ENCODE results near the gene APOE.
"Not testable (repeated sequence)": the region's sequence is repeated elsewhere in the genome, so short reads cannot be mapped to it uniquely, and the experiment has no call there.

The APOE gene

GRCh38 chr19:44886141-44886540 lies 19.5 kb upstream of the APOE start:
- DNase-seq, result no peak

- no peak for DNase-seq
These were observed 17.9 kb upstream of the APOE start for GRCh38 chr19:44887648-44888047.

GRCh38 chr19:44888335-44888734 lies 17.3 kb upstream of the APOE start:
- DNase-seq, result not testable (repeated sequence)

GRCh38 chr19:44889830-44890365 lies 15.7 kb upstream of the APOE start:
- no peak for DNase-seq

- peak; percentile 100 for DNase-seq
These were observed 15.1 kb upstream of the APOE start for GRCh38 chr19:44890366-44891015.

- DNase-seq, result no peak
These were observed 14.3 kb upstream of the APOE start, which contains the start of gene TOMM40 for GRCh38 chr19:44891016-44891882. TSS of gene TOMM40 (plus strand) at chr19:44891254. CDS start at chr19:44891416, 162 bp downstream.

GRCh38 chr19:44892932-44893331 lies 12.7 kb upstream of the APOE start:
- DNase-seq, result no peak

GRCh38 chr19:44893332-44894051 lies 12.1 kb upstream of the APOE start:
- DNase-seq, result no peak

- no peak for DNase-seq
These were observed 11.6 kb upstream of the APOE start for GRCh38 chr19:44894052-44894400.

- DNase-seq, result no peak
These were observed 10.7 kb upstream of the APOE start for GRCh38 chr19:44894946-44895345.

GRCh38 chr19:44897835-44898234 lies 7.8 kb upstream of the APOE start:
- no peak for DNase-seq

- no peak for DNase-seq
These were observed 5.0 kb upstream of the APOE start for GRCh38 chr19:44900328-44901244.

- no peak for DNase-seq
These were observed 2.4 kb upstream of the APOE start for GRCh38 chr19:44903216-44903601.

- no peak for DNase-seq
These were observed 1.8 kb upstream of the APOE start for GRCh38 chr19:44903602-44904425.

- no peak for DNase-seq
These were observed 1.1 kb upstream of the APOE start for GRCh38 chr19:44904426-44904994.

GRCh38 chr19:44907613-44908012 lies 2.0 kb downstream of the APOE start:
- DNase-seq, result no peak

- DNase-seq, result no peak
These were observed 2.7 kb downstream of the APOE start for GRCh38 chr19:44908074-44908835.

GRCh38 chr19:44908836-44909261 lies 3.3 kb downstream of the APOE start:
- DNase-seq, result no peak

- DNase-seq, result no peak
These were observed 4.2 kb downstream of the APOE start for GRCh38 chr19:44909775-44910174.

- DNase-seq, result not testable (repeated sequence)
These were observed 6.3 kb downstream of the APOE start for GRCh38 chr19:44911896-44912295.
